ENCODE measurements around the gene CPNE4. TPM values are rescaled to one million over a fixed set of nuclear protein-coding genes. Genes with fewer than 3 reads are reported as not detected.
A peak's percentile ranks its signal among the peaks of the same experiment; 100 is the strongest.

Gene CPNE4
- total and polyA plus RNA-seq, 9 of the 15 experiments (the other 6 are each of a cell fraction or from before 2014, with no cell fraction given), result not detected

DNA sequence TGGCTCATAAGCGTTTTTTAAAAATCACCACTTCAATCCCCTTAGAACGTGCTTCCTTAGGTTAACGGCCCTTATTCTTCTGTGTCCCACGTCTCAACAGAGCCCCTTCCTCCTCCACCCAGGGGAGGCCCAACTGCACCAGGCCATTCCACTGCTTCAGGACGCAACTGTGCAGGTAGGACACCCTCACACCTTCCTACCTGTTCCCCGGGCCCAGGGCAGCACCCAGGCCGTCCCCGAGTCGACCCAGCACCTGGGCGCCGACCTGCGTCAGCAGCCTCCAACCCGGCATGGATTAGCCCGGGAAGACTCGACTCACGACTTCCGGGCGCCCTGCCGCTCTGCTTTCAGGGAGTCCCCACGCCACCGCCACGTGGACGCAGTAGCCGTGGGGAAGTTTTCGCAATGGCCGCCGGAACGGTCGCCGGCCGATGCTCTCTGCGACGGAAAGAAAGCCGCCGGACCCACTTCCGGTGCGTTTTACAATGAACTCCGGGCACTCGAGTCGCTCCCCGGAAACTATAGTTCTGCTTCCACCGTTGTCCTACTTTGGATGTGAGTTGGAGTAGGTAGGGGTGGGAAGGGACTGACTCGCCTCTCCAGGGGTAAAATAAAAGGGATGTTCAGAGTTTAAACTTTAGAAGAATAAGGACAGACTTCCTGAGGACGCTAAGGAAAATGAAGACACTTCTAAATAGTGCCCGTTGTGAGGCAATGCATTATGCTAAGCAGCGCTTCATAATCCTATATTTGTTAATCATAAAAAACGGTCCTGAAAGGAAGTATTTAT lies 532.1 kb downstream of the CPNE4 start, which contains the start of gene MRPL3 (continued):
- TF ChIP-seq ZNF511 (CRISPR knock-in tag; IDR thresholded peaks at IDR 0.05) (peak; percentile 80; the same call in 1 of the 2 replicates), PRMT5 (CRISPR knock-in tag; IDR thresholded peaks at IDR 0.05) (no peak), MYC (IDR thresholded peaks at IDR 0.05; ENCODE audit: low read depth, low read length) (peak; percentile 100), MYC (CRISPR knock-in tag; IDR thresholded peaks at IDR 0.05; ENCODE audit: borderline replicate concordance, low read depth) (peak; percentile 99), KLF10 (CRISPR knock-in tag; IDR thresholded peaks at IDR 0.05) (no peak), PCBP2 (IDR thresholded peaks at IDR 0.05; ENCODE audit: low read depth, low read length, poor library complexity, severe bottlenecking) (no peak), ZFX (CRISPR knock-in tag; IDR thresholded peaks at IDR 0.05) (peak; percentile 92), SIRT6 (IDR thresholded peaks at IDR 0.05; ENCODE audit: low read depth, low read length) (no peak), PHF20 (IDR thresholded peaks at IDR 0.05; ENCODE audit: partially characterized antibody) (peak; percentile 97), SAP30 (IDR thresholded peaks at IDR 0.05; ENCODE audit: borderline replicate concordance, insufficient read depth, low read depth, low read length, poor library complexity, severe bottlenecking) (peak; percentile 88), PYGO2 (tag; IDR thresholded peaks at IDR 0.05) (0 out of 2 replicates have a peak, but pooled peaks have one; percentile 26), ELK1 (CRISPR knock-in tag; IDR thresholded peaks at IDR 0.05) (no peak), NCOA1 (IDR thresholded peaks at IDR 0.05; ENCODE audit: low read depth) (peak; percentile 97), ZNF408 (CRISPR knock-in tag; IDR thresholded peaks at IDR 0.05; ENCODE audit: low read depth) (no peak), FOXP1 (CRISPR knock-in tag; IDR thresholded peaks at IDR 0.05) (peak; percentile 32; the same call in 1 of the 2 replicates), USF1 (CRISPR knock-in tag; IDR thresholded peaks at IDR 0.05) (peak; percentile 23; the same call in 1 of the 2 replicates), GABPA (tag; conservative IDR thresholded peaks at IDR 0.05; ENCODE audit: low read depth) (peak; percentile 99), YY1 (IDR thresholded peaks at IDR 0.05; ENCODE audit: borderline replicate concordance in 1 of 3, control insufficient read depth in 1 of 3, extremely low read depth in 1 of 3, insufficient read depth in 3 of 3, insufficient read length in 1 of 3, insufficient replicate concordance in 2 of 3, low read depth in 1 of 3, low read length in 2 of 3) (peak; percentile 76 to 97 (median 95)), CBX2 (IDR thresholded peaks at IDR 0.05; ENCODE audit: insufficient read depth, low read length, poor library complexity, severe bottlenecking) (no peak), KDM5B (IDR thresholded peaks at IDR 0.05; ENCODE audit: insufficient replicate concordance, low read depth, low read length) (peak; percentile 46)
- TF ChIP-seq, protein P1, sequence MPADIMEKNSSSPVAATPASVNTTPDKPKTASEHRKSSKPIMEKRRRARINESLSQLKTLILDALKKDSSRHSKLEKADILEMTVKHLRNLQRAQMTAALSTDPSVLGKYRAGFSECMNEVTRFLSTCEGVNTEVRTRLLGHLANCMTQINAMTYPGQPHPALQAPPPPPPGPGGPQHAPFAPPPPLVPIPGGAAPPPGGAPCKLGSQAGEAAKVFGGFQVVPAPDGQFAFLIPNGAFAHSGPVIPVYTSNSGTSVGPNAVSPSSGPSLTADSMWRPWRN (IDR thresholded peaks at IDR 0.05; ENCODE audit: low read depth), result no peak
- TF ChIP-seq, protein P2, sequence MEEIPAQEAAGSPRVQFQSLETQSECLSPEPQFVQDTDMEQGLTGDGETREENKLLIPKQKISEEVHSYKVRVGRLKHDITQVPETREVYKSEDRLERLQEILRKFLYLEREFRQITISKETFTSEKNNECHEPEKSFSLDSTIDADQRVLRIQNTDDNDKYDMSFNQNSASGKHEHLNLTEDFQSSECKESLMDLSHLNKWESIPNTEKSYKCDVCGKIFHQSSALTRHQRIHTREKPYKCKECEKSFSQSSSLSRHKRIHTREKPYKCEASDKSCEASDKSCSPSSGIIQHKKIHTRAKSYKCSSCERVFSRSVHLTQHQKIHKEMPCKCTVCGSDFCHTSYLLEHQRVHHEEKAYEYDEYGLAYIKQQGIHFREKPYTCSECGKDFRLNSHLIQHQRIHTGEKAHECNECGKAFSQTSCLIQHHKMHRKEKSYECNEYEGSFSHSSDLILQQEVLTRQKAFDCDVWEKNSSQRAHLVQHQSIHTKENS (CRISPR knock-in tag; IDR thresholded peaks at IDR 0.05), result no peak

All from K562 (cell line).